K562 (cell line): ENCODE results near the gene KIR2DL4. TPM values are rescaled to one million over a fixed set of nuclear protein-coding genes. Genes with fewer than 3 reads are reported as not detected.
"Not testable (repeated sequence)": the region's sequence is repeated elsewhere in the genome, so short reads cannot be mapped to it uniquely, and the experiment has no call there.

Experiments used
- ATAC-seq: fragments of 200-7000 bp; cut with Tn5 transposase; 3 replicates; pipeline ENCODE4 v1.9.1; 2020; ENCODE audit warnings: moderate library complexity
- BruUV-seq: library from RNA; stranded (reverse); fragments of 400-500 nt; replicated peaks from 2 replicates; lab custom pipeline; 2021; lab: Mats Ljungman, UMichigan
- CTCF ChIA-PET: fragments of 300-600 bp; formaldehyde crosslinking; extraction: SDS; loops from one replicate; lab custom pipeline; 2021; ENCODE audit warnings: low intra/inter-chr PET ratio; lab: Yijun Ruan, JAX
- POLR2A ChIA-PET: fragments of 300-600, 350-650 bp; sonication (Branson Sonifier 250); formaldehyde crosslinking; extraction: SDS; loops from one replicate; lab custom pipeline; 2021; ENCODE audit warnings: antibody characterized with exemption, inconsistent platforms; lab: Yijun Ruan, JAX
- DNase-seq, 4 experiments: peaks; one replicate each; pipeline versions ENCODE4 v3.0.0 to v3.0.0-alpha.2; 2011 to 2018; ENCODE audit warnings: low spot score in 3 of 4, mixed read lengths in 3 of 4; ENCODE audit errors: extremely low read depth in 1 of 4
- FAIRE-seq: peaks from 2 replicates; lab custom pipeline; 2011; peaks lifted over from hg19 to GRCh38; lab: Jason Lieb, UNC
- H2AFZ ChIP-seq: 2 replicates; pipeline ENCODE4 v1.6.0; 2011; ENCODE audit warnings: low read depth, low read length, control low read depth, inconsistent platforms
- H3K27ac ChIP-seq: fragments of 200-600 bp; 3 replicates; pipeline ENCODE4 v1.8.0; 2011; ENCODE audit warnings: low read depth, mild to moderate bottlenecking, control low read depth, inconsistent platforms, low read length, moderate library complexity, mixed read lengths; ENCODE audit errors: extremely low read depth
- H3K27me3 ChIP-seq, 2 experiments: fragments of 300-600 bp in 1 of 2; 2 replicates in 1 of 2; 3 replicates in 1 of 2; pipeline versions ENCODE4 v1.6.0 to v1.8.0; 2011; ENCODE audit warnings: inconsistent platforms in 2 of 2, low read length in 2 of 2, mild to moderate bottlenecking in 1 of 2, mixed read lengths in 1 of 2, moderate library complexity in 1 of 2; ENCODE audit not compliant: control insufficient read depth in 2 of 2, insufficient read depth in 2 of 2
- H3K36me3 ChIP-seq: fragments of 300-600 bp; 3 replicates; pipeline ENCODE4 v1.8.0; 2011; ENCODE audit warnings: mild to moderate bottlenecking, low read length, inconsistent platforms; ENCODE audit not compliant: control insufficient read depth, insufficient read depth
- H3K4me1 ChIP-seq, 2 experiments: fragments of 200-600 bp in 1 of 2; replicated peaks in 1 of 2; 2 replicates in 1 of 2; 3 replicates in 1 of 2; pipeline versions ENCODE4 v1.5.1 to v1.8.0; 2011; ENCODE audit warnings: inconsistent platforms in 2 of 2, low read length in 2 of 2, mild to moderate bottlenecking in 1 of 2, mixed read lengths in 1 of 2, moderate library complexity in 1 of 2; ENCODE audit not compliant: control insufficient read depth in 2 of 2, insufficient read depth in 2 of 2
- H3K4me2 ChIP-seq: 2 replicates; pipeline ENCODE4 v1.6.1; 2011; ENCODE audit warnings: low read length, control low read depth, inconsistent platforms, mixed read lengths; ENCODE audit not compliant: insufficient read depth
- H3K4me3 ChIP-seq: fragments of 200-600 bp; sonication (generic), shearing (Covaris generic); 2 replicates; pipeline ENCODE4 v1.5.1; 2016; ENCODE audit warnings: control low read depth, inconsistent platforms
- H3K79me2 ChIP-seq: fragments of 200-600 bp; 3 replicates; pipeline ENCODE4 v1.8.0; 2011; ENCODE audit warnings: low read length, inconsistent platforms; ENCODE audit not compliant: control insufficient read depth, insufficient read depth
- H3K9ac ChIP-seq, 2 experiments: 2 replicates each; pipeline versions ENCODE4 v1.6.0 to v1.6.1; 2011; ENCODE audit warnings: low read depth in 2 of 2, low read length in 2 of 2, control low read depth in 1 of 2, inconsistent platforms in 1 of 2, mild to moderate bottlenecking in 1 of 2, mixed read lengths in 1 of 2; ENCODE audit not compliant: insufficient read depth in 1 of 2
- H3K9me1 ChIP-seq: one replicate; pipeline ENCODE4 v1.6.0; 2011; ENCODE audit warnings: inconsistent platforms, mild to moderate bottlenecking, low read length, moderate library complexity; ENCODE audit not compliant: control insufficient read depth, insufficient read depth
- H3K9me3 ChIP-seq: replicated peaks from 2 replicates; pipeline ENCODE4 v1.5.1; 2011; ENCODE audit warnings: low read depth, low read length, inconsistent platforms; ENCODE audit not compliant: control insufficient read depth, insufficient read depth
- H4K20me1 ChIP-seq: replicated peaks from 2 replicates; pipeline ENCODE4 v1.6.1; 2011; ENCODE audit warnings: low read length, inconsistent platforms, mixed read lengths; ENCODE audit not compliant: control insufficient read depth, insufficient read depth
- WGBS: fragments of 100-300 bp; shearing (Covaris generic); methylation state at CpG from one replicate; pipeline ENCODE4 v1.1.6; 2016; ENCODE audit warnings: low coverage, mixed read lengths; ENCODE audit not compliant: insufficient coverage; ENCODE audit errors: missing lambda C conversion rate; 5-methylcytosine and 5-hydroxymethylcytosine counted together
- in situ Hi-C: fragments of 300-500 bp; cut with MboI; formaldehyde crosslinking; loops from 4 replicates; pipeline ENCODE4 v1.15.0; 2018; ENCODE audit warnings: inconsistent platforms, mixed read lengths
- intact Hi-C: fragments of 100-400 bp; cut with micrococcal nuclease; formaldehyde crosslinking; loops from 2 replicates; pipeline ENCODE4 v1.14.2; 2022
- polyA plus RNA-seq, 8 experiments: library from polyadenylated mRNA; depleted of rRNA in 4 of 8; stranded (reverse) in 5 of 8; unstranded in 3 of 8; fragments of >200 nt; fragmentation: Nextera tagmentation in 2 of 8; fragmentation: Illumina TruSeq in 1 of 8; extraction: Ambion mirVana in 2 of 8; extraction: Trizol in 1 of 8; gene quantifications; 2 replicates each; pipeline versions ENCODE4 v1.2.1 to v1.2.3, GENCODE V29; 2011 to 2014; ENCODE audit warnings: inconsistent platforms in 1 of 8, missing spikeins in 1 of 8
- total RNA-seq, 7 experiments: library from RNA; depleted of rRNA in 6 of 7; stranded (reverse); fragments of >200 nt in 6 of 7; fragmentation: Illumina TruSeq in 2 of 7; extraction: Trizol in 2 of 7; gene quantifications; 2 replicates each; pipeline versions ENCODE4 v1.2.1 to v1.2.3, GENCODE V29; 2011 to 2021; ENCODE audit warnings: low replicate concordance in 1 of 7

KIR2DL4 gene
- total and polyA plus RNA-seq, 9 of the 15 experiments (the other 6 are each of a cell fraction or from before 2014, with no cell fraction given): not detected

DNA sequence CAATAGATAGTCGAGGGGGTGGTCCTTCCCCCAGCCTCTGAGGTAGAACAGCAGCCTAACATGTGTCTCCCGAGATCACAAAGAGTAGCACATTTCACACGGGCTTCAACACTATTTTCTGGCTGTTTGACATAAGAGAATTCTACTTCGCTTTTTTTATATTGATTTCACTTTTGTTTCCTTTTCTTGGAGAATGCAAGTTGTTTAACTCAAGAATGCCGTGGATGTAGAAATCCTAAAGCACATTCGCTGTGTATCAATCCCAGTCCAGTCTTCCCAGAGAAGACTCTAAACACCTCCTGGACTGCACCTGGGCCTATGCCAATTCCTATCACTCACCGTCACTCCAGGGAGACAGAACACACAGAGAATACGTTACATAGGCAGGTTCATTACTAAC is 24.7 kb downstream of the KIR2DL4 start:
- intact Hi-C loops, FAIRE-seq, DNase-seq, H3K9ac ChIP-seq, H3K4me2 ChIP-seq, H3K4me3 ChIP-seq, POLR2A ChIA-PET, BruUV-seq, H3K27ac ChIP-seq, ATAC-seq, H3K9me1 ChIP-seq, H3K27me3 ChIP-seq, H3K9me3 ChIP-seq, CTCF ChIA-PET, in situ Hi-C loops, H3K79me2 ChIP-seq, H4K20me1 ChIP-seq, H3K4me1 ChIP-seq, H3K36me3 ChIP-seq, H2AFZ ChIP-seq: not testable (repeated sequence)
- WGBS: 1% methylated on average over 5 of the region's 8 CpGs

GRCh38 chr19:54832496-54832895 is 29.1 kb downstream of the KIR2DL4 start, which contains the start of gene KIR2DS4:
Gene KIR2DS4, plus strand, starts transcription at chr19:54832676.
- H4K20me1 ChIP-seq, H3K79me2 ChIP-seq: not testable (repeated sequence)

DNA sequence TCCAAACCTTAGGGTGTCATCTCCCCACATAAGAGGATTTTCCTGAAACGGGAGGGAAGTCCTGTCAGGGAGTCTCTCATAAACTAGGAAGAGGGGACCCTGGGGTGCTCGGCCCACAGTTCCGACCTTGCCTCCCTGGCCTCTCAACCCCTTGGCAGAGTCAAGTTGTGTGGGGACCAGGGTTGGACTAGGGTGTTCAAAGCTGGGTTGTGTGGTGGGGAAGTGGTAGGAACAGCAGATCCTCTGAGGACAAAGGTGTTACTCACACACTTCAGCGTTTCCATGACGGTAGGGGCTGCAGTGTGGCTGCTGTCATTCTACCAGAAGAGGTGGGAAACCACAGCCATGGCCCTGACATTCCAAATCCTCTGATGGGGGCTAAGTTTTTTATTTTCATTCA is 31.7 kb downstream of the KIR2DL4 start:
- 0% methylated on average over 3 of the region's 5 CpGs for WGBS
- H3K9me3 ChIP-seq, H3K79me2 ChIP-seq, BruUV-seq, POLR2A ChIA-PET, H3K27ac ChIP-seq, H3K4me2 ChIP-seq, H3K4me1 ChIP-seq, H3K4me3 ChIP-seq, in situ Hi-C loops, H2AFZ ChIP-seq, DNase-seq, H3K36me3 ChIP-seq, FAIRE-seq, CTCF ChIA-PET, H3K9me1 ChIP-seq, H3K9ac ChIP-seq, H3K27me3 ChIP-seq, ATAC-seq, intact Hi-C loops, H4K20me1 ChIP-seq: not testable (repeated sequence)

More at GRCh38 chr19:54832496-54832895, 29.1 kb downstream of the KIR2DL4 start, which contains the start of gene KIR2DS4:
- BruUV-seq, H3K27me3 ChIP-seq, DNase-seq, POLR2A ChIA-PET, H3K4me1 ChIP-seq, H3K4me3 ChIP-seq, H2AFZ ChIP-seq, H3K36me3 ChIP-seq, H3K9me3 ChIP-seq, FAIRE-seq, ATAC-seq, in situ Hi-C loops, H3K4me2 ChIP-seq, CTCF ChIA-PET, H3K9ac ChIP-seq, H3K9me1 ChIP-seq, intact Hi-C loops, H3K27ac ChIP-seq: not testable (repeated sequence)
- 40% methylated on average over 11 of the region's 14 CpGs for WGBS

DNA sequence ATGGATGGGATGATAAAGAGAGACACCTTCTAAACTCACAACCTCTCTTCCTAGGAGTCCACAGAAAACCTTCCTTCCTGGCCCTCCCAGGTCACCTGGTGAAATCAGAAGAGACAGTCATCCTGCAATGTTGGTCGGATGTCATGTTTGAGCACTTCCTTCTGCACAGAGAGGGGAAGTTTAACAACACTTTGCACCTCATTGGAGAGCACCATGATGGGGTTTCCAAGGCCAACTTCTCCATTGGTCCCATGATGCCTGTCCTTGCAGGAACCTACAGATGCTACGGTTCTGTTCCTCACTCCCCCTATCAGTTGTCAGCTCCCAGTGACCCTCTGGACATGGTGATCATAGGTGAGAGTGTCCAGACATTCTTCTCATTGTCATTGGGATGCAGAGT is 34.1 kb downstream of the KIR2DL4 start:
- H3K9me3 ChIP-seq, H3K4me3 ChIP-seq, H3K4me1 ChIP-seq, H3K36me3 ChIP-seq, H3K27ac ChIP-seq, H3K9ac ChIP-seq, H3K27me3 ChIP-seq, intact Hi-C loops, H2AFZ ChIP-seq, POLR2A ChIA-PET, FAIRE-seq, ATAC-seq, DNase-seq, H3K9me1 ChIP-seq, BruUV-seq, H4K20me1 ChIP-seq, in situ Hi-C loops, CTCF ChIA-PET, H3K79me2 ChIP-seq, H3K4me2 ChIP-seq: not testable (repeated sequence)
- 0% methylated on average over 2 of the region's 2 CpGs for whole genome bisulfite sequencing
